HG03159 (cell line): Measurements from ENCODE around the gene OPA3.
"Not testable (repeated sequence)": the region's sequence is repeated elsewhere in the genome, so short reads cannot be mapped to it uniquely, and the experiment has no call there.

Experiments
- ATAC-seq: cut with Tn5 transposase; IDR thresholded peaks from one replicate; pipeline ENCODE4 v1.9.1; 2021; ENCODE audit warnings: mild to moderate bottlenecking, moderate library complexity; ENCODE audit not compliant: unreplicated experiment

OPA3 gene

DNA sequence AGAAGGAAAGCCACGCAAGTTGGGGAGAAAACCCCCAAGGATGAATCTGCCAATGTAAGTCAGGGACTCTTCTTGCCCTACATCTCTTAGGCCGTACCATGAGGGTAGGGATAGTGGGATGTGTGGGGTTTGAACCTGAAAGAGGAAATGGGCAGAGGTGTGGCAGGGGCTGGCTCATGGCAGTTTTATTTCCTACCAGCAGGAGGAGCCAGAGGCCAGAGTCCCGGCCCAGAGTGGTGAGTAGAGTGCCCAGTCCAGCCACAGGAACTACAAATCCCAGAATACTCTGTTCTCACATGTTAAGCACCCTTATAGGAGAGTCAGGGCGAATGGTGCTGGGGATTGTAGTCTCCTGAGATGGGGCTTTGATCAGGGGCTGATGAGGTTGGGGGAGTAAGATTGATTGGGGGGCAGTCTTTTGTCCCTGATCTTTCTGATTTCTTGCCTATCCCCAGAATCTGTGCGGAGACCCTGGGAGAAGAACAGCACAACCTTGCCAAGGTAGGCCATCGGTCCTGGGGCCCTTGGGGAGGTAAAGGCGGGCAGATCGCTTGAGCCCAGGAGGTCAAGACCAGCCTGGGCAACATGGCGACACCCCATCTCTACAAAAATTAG lies 60.9 kb downstream of the OPA3 start:
- peak; percentile 84 for ATAC-seq

- no peak for ATAC-seq
Measured at GRCh38 chr19:45522010-45522941, 62.3 kb downstream of the OPA3 start.

DNA sequence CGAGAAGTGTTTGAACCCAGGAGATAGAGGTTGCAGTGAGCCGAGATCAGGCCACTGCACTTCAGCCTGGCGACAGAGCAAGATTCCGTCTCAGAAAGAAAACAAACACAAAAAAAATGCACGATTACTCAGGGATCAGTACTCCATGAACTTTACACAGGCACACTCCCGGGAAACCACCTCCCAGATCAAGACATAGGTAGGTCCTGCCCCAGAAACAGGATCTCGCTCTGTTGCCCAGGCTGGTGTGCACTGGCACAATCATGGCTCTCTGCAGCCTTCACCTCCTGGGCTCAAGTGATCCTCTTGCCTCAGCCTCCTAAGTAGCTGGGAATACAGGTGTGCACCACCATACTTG lies 66.2 kb downstream of the OPA3 start:
- no peak for ATAC-seq

- no peak for ATAC-seq
Measured at GRCh38 chr19:45517641-45518468, 66.7 kb downstream of the OPA3 start.

GRCh38 chr19:45517238-45517637 lies 67.4 kb downstream of the OPA3 start:
- no peak for ATAC-seq

DNA sequence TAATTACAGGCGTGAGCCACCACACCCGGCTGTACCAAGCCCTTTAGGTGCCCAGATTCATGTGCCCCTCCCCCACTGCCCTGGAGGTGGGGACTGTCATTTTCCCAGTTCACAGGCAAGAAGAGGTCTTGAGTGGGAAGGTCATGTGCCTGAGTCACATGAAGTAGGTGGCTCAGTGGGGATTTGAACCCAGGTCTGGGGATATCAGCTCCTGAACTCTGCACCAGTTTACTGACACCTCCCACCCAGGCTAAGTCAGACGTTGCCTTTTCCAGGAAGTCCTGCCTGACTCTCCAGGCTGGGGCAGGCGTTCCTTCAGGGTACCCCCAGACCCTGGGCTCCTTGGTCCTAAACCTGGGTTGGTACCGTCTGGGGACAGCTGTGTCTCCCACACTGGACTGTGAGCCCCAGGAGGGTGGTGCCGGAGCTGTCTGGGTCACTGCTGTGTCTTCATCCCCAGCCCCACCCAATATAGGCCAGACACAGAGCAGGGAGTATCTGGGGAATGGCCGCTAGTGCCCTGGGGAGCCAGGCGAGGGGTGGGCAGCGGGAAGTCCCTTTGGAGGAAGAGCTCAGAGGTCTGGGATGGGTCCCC lies 68.7 kb downstream of the OPA3 start:
- no peak for ATAC-seq

DNA sequence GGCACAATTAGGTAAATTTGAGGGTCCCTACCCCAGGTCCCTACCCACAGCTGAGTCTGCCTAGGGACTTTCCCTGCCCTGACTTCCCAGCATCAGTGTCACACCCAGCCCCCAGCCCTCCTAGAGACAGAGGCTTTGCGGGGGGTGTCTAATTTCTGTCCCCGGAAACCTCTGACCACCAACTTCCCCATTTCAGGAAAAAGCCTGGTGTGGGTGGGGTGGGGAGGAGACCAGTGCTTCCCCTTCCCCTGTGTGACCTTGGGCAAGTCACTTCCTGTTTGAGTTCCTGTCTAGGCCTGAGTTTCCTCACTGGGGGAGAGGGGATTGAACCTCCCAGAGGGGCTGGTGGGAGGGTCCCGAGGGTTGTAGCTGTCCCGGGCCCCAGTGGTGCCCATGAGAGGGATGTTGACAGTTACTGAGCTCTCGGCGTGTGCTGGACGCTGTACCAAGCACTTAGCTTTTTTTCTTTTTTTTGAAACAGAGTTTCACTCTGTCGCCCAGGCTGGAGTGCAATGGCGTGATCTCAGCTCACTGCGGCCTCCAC lies 69.4 kb downstream of the OPA3 start:
- ATAC-seq: no peak

- ATAC-seq: no peak
Measured at GRCh38 chr19:45514376-45515051, 70.1 kb downstream of the OPA3 start.

- no peak for ATAC-seq
Measured at GRCh38 chr19:45512881-45513483, 71.6 kb downstream of the OPA3 start.

- no peak for ATAC-seq
Measured at GRCh38 chr19:45511074-45511473, 73.5 kb downstream of the OPA3 start.

DNA sequence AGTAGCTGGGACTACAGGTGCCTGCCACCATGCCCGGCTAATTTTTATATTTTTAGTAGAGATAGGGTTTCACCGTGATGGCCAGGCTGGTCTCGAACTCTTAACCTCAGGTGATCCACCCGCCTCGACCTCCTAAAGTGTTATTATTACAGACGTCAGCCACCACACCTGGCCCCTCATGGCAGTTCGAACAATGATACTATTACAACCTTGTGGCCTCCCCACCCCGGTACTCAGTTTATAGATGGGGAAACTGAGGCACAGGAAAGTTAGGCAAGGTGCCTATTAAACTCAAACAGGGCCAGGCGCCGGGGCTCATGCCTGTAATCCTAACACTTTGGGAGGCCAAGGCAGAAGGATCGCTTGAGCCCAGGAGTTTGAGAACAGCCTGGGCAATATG lies 74.2 kb downstream of the OPA3 start:
- not testable (repeated sequence) for ATAC-seq

GRCh38 chr19:45509692-45510015 lies 74.9 kb downstream of the OPA3 start:
- ATAC-seq: no peak

DNA sequence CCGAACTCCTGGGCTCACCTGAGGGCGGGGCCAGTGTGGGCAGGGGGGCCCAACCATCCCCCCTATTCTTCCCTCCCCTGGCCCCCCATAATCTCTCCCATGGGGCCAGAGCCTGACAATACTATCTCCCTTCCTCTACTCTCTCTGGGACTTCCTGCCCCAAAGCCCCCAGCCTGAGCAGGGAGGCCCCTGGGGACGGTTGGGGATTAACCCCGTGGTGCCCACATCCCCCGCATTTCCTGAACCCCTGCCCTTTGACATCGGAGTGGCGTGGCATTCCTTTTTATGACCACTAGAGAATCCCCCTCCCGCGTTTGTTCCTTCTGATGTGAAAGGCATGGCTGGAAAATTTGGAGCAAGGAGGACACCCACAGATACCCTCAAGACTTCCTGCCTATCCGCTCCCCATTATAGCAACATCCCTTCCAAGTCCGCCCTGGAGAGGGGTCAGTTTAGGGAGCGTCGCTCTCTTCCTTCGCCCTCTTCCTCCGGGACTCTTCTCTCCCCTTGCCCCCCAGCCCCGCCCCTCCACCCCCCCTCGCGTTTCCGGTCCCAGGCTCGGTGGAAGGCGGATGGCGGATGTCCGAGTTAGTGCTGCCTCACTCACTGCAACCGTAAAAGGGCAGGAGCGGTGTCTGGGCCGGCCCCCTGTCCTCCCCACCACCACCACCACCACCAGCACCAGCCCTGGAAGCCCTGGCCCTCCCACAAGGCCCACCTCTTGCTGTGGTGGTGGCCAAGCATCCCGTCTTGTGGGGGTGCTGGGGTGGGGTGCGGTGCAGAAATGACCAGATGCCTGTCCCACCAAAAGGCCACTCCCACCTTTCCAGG lies 75.5 kb downstream of the OPA3 start:
- ATAC-seq: no peak

GRCh38 chr19:45508417-45508860 lies 76.2 kb downstream of the OPA3 start:
- ATAC-seq: no peak

GRCh38 chr19:45507872-45508416 lies 76.7 kb downstream of the OPA3 start:
- no peak for ATAC-seq

GRCh38 chr19:45506989-45507871 lies 77.4 kb downstream of the OPA3 start, which contains the start of gene VASP:
Gene VASP, plus strand, starts transcription at chr19:45507479. Its CDS starts 293 bp downstream, at chr19:45507772.
- ATAC-seq: peak; percentile 46

GRCh38 chr19:45506246-45506988 lies 78.2 kb downstream of the OPA3 start:
- ATAC-seq: peak; percentile 57
